Subcutaneous adipose tissue (tissue), 4 donors: ENCODE measurements around the gene ELK1. TPM values are rescaled to one million over a fixed set of nuclear protein-coding genes. Genes with fewer than 3 reads are reported as not detected.

Experiments
- CTCF ChIP-seq: fragments of 450-650 bp; IDR thresholded peaks from one replicate; pipeline ENCODE4 v1.5.1; 2016; ENCODE audit warnings: low read depth, mild to moderate bottlenecking, control low read depth, antibody characterized with exemption, moderate library complexity
- total RNA-seq, 4 donors: library from RNA; depleted of rRNA; stranded (reverse); fragments of >200 nt; gene quantifications; one replicate each; pipeline ENCODE4 v1.1.0, GENCODE V29; 2016

ELK1 gene
- total RNA-seq, 4 donors from 2014 or later, result 12.3 to 22.0 (median 16.0) TPM

GRCh38 chrX:47618923-47619485, 31.4 kb downstream of the ELK1 start:
- no peak for TF ChIP-seq CTCF

GRCh38 chrX:47614618-47615017, 35.7 kb downstream of the ELK1 start:
- TF ChIP-seq CTCF, result no peak

GRCh38 chrX:47613082-47613481, 37.3 kb downstream of the ELK1 start:
- TF ChIP-seq CTCF, result no peak

- TF ChIP-seq CTCF, result no peak
Observed at GRCh38 chrX:47612418-47612817, 37.9 kb downstream of the ELK1 start.

- no peak for TF ChIP-seq CTCF
Observed at GRCh38 chrX:47611926-47612325, 38.4 kb downstream of the ELK1 start.

GRCh38 chrX:47611489-47611888, 38.9 kb downstream of the ELK1 start:
- no peak for TF ChIP-seq CTCF

- no peak for TF ChIP-seq CTCF
Observed at GRCh38 chrX:47610511-47610910, 39.9 kb downstream of the ELK1 start.
